Hepatocyte (in vitro differentiated cells): ENCODE results near the gene PIGV. TPM values are rescaled to one million over a fixed set of nuclear protein-coding genes. Genes with fewer than 3 reads are reported as not detected.

Experiments used
- DNase-seq: peaks from one replicate; pipeline ENCODE4 v3.0.0-alpha.2; 2016; ENCODE audit warnings: low spot score
- H2AFZ ChIP-seq: fragments of 200-600 bp; sonication (generic); 2 replicates; pipeline ENCODE4 v1.6.0; 2016; ENCODE audit warnings: antibody characterized with exemption, mild to moderate bottlenecking
- H3K27ac ChIP-seq: fragments of 200-600 bp; sonication (generic); 2 replicates; pipeline ENCODE4 v1.5.1; 2016; ENCODE audit warnings: mild to moderate bottlenecking
- H3K27me3 ChIP-seq: fragments of 200-600 bp; sonication (generic); 2 replicates; pipeline ENCODE4 v1.6.1; 2016
- H3K36me3 ChIP-seq: fragments of 200-600 bp; sonication (generic); replicated peaks from 2 replicates; pipeline ENCODE4 v1.5.1; 2016; ENCODE audit warnings: low read depth; ENCODE audit not compliant: insufficient read depth
- H3K4me1 ChIP-seq: fragments of 200-600 bp; sonication (generic); 2 replicates; pipeline ENCODE4 v1.5.1; 2016; ENCODE audit warnings: mild to moderate bottlenecking, moderate library complexity; ENCODE audit not compliant: insufficient read depth
- H3K4me2 ChIP-seq: fragments of 200-600 bp; sonication (generic); 2 replicates; pipeline ENCODE4 v1.6.0; 2016
- H3K4me3 ChIP-seq: fragments of 200-600 bp; sonication (generic); 2 replicates; pipeline ENCODE4 v1.5.1; 2016; ENCODE audit warnings: mild to moderate bottlenecking
- H3K79me2 ChIP-seq: fragments of 200-600 bp; sonication (generic); 2 replicates; pipeline ENCODE4 v1.6.0; 2017; ENCODE audit warnings: mild to moderate bottlenecking
- H3K9me2 ChIP-seq: fragments of 200-600 bp; sonication (generic); replicated peaks from 2 replicates; pipeline ENCODE4 v1.6.0; 2017; ENCODE audit warnings: mild to moderate bottlenecking; ENCODE audit not compliant: insufficient read depth
- H3K9me3 ChIP-seq: fragments of 200-600 bp; sonication (generic); 2 replicates; pipeline ENCODE4 v1.5.1; 2016; ENCODE audit warnings: low read depth, mild to moderate bottlenecking
- H4K20me1 ChIP-seq: fragments of 200-600 bp; sonication (generic); 2 replicates; pipeline ENCODE4 v1.6.0; 2016; ENCODE audit warnings: mild to moderate bottlenecking; ENCODE audit not compliant: insufficient read depth, poor library complexity, severe bottlenecking
- CTCF ChIP-seq: fragments of 200-600 bp; sonication (generic); IDR thresholded peaks from 2 replicates; pipeline ENCODE4 v1.5.1; 2016; ENCODE audit warnings: antibody characterized with exemption, mild to moderate bottlenecking; ENCODE audit not compliant: poor library complexity
- EZH2 ChIP-seq: fragments of 200-600 bp; sonication (generic); IDR thresholded peaks from 2 replicates; pipeline ENCODE4 v1.6.1; 2016; ENCODE audit warnings: antibody characterized with exemption, mild to moderate bottlenecking, borderline replicate concordance
- EZH2phosphoT487 ChIP-seq: fragments of 200-600 bp; sonication (generic); IDR thresholded peaks from one replicate; pipeline ENCODE4 v1.6.1; 2018; ENCODE audit warnings: antibody characterized with exemption, mild to moderate bottlenecking, low read depth, moderate library complexity; ENCODE audit not compliant: unreplicated experiment, severe bottlenecking
- WGBS: methylation state at CpG from one replicate; pipeline ENCODE4 v1.1.6; 2016; ENCODE audit warnings: low lambda C conversion rate; ENCODE audit errors: missing lambda C conversion rate; 5-methylcytosine and 5-hydroxymethylcytosine counted together
- polyA plus RNA-seq: library from polyadenylated mRNA; unstranded; fragments of >200 nt; fragmentation: Nextera tagmentation; extraction: Ambion mirVana; gene quantifications from 2 replicates; pipeline ENCODE4 v1.2.1, GENCODE V29; 2016
- total RNA-seq: library from RNA; depleted of rRNA; stranded (reverse); fragments of >200 nt; gene quantifications from 2 replicates; pipeline ENCODE4 v1.2.3, GENCODE V29; 2014

PIGV gene
- total and polyA plus RNA-seq, 2 experiments from 2014 or later: 21.2 to 22.0 TPM

- H3K79me2 ChIP-seq: peaks cover 41% of the 10 kb centered on the region
- no peaks in the 10 kb centered on the region for H3K27me3 ChIP-seq
- peaks cover 15% of the 10 kb centered on the region for H4K20me1 ChIP-seq
- 88% methylated on average over 4 of the region's 4 CpGs for WGBS
- no peak overlapping the region for H3K4me3 ChIP-seq
- H3K27ac ChIP-seq: peak overlapping the region; percentile 78
- DNase-seq: no peak
- no peaks in the 10 kb centered on the region for H3K9me3 ChIP-seq
- H3K4me2 ChIP-seq: no peak overlapping the region
- no peaks in the 10 kb centered on the region for H3K9me2 ChIP-seq
- no peak overlapping the region for H2AFZ ChIP-seq
- H3K4me1 ChIP-seq: peaks cover 21% of the 10 kb centered on the region
- TF ChIP-seq CTCF (no peak), EZH2phosphoT487 (no peak), EZH2 (no peak)
- peaks cover 3% of the 10 kb centered on the region for H3K36me3 ChIP-seq
These were observed 15.1 kb upstream of the PIGV start for GRCh38 chr1:26772687-26773086.

GRCh38 chr1:26774462-26774861 lies 13.3 kb upstream of the PIGV start:
- H3K9me2 ChIP-seq: no peaks in the 10 kb centered on the region
- no peaks in the 10 kb centered on the region for H3K36me3 ChIP-seq
- TF ChIP-seq CTCF (no peak), EZH2phosphoT487 (no peak), EZH2 (no peak)
- no peak overlapping the region for H3K27ac ChIP-seq
- peaks cover 42% of the 10 kb centered on the region for H3K79me2 ChIP-seq
- H3K4me3 ChIP-seq: no peak overlapping the region
- H4K20me1 ChIP-seq: peaks cover 12% of the 10 kb centered on the region
- no peak for DNase-seq
- H3K9me3 ChIP-seq: no peaks in the 10 kb centered on the region
- no peak overlapping the region for H3K4me2 ChIP-seq
- no peak overlapping the region for H2AFZ ChIP-seq
- H3K27me3 ChIP-seq: no peaks in the 10 kb centered on the region
- WGBS: 96% methylated on average over 8 of the region's 13 CpGs
- H3K4me1 ChIP-seq: peaks cover 14% of the 10 kb centered on the region

- Histone ChIP-seq H3K27ac (no peak overlapping the region), H4K20me1 (peaks cover 12% of the 10 kb centered on the region), H3K9me3 (no peaks in the 10 kb centered on the region), H3K9me2 (no peaks in the 10 kb centered on the region), H3K4me1 (peaks cover 14% of the 10 kb centered on the region), H3K27me3 (no peaks in the 10 kb centered on the region), H2AFZ (no peak overlapping the region), H3K79me2 (peaks cover 45% of the 10 kb centered on the region), H3K4me2 (no peak overlapping the region), H3K36me3 (no peaks in the 10 kb centered on the region), H3K4me3 (no peak overlapping the region)
- DNase-seq: no peak
- 76% methylated on average over 4 of the region's 4 CpGs for WGBS
- TF ChIP-seq CTCF (no peak), EZH2 (no peak), EZH2phosphoT487 (no peak)
These were observed 12.1 kb upstream of the PIGV start for GRCh38 chr1:26775666-26776065.

- WGBS: 87% methylated on average over 11 of the region's 11 CpGs
- peaks cover 51% of the 10 kb centered on the region for H3K79me2 ChIP-seq
- H3K36me3 ChIP-seq: no peaks in the 10 kb centered on the region
- no peak overlapping the region for H2AFZ ChIP-seq
- peaks cover 11% of the 10 kb centered on the region for H4K20me1 ChIP-seq
- H3K9me3 ChIP-seq: no peaks in the 10 kb centered on the region
- H3K4me1 ChIP-seq: peaks cover 10% of the 10 kb centered on the region
- TF ChIP-seq EZH2phosphoT487: no peak
- no peak for DNase-seq
- no peak overlapping the region for H3K4me2 ChIP-seq
- no peak overlapping the region for H3K4me3 ChIP-seq
- H3K27me3 ChIP-seq: no peaks in the 10 kb centered on the region
- H3K27ac ChIP-seq: no peak overlapping the region
- H3K9me2 ChIP-seq: no peaks in the 10 kb centered on the region
These were observed 8.6 kb upstream of the PIGV start for GRCh38 chr1:26779098-26779668.
